Fibroblast of lung (primary cell): ENCODE results near the gene IDUA. TPM values are rescaled to one million over a fixed set of nuclear protein-coding genes. Genes with fewer than 3 reads are reported as not detected.
A peak's percentile ranks its signal among the peaks of the same experiment; 100 is the strongest.
"Not testable (repeated sequence)": the region's sequence is repeated elsewhere in the genome, so short reads cannot be mapped to it uniquely, and the experiment has no call there.

Experiments used
- DNase-seq, 2 donors: peaks; one replicate each; pipeline versions ENCODE4 v3.0.0 to v3.0.0-alpha.2; 2010; ENCODE audit warnings: low read depth in 2 of 2
- H2AFZ ChIP-seq: 2 replicates; pipeline ENCODE4 v1.5.1; 2012; ENCODE audit warnings: low read length, control low read depth, inconsistent platforms
- H3K27ac ChIP-seq: 2 replicates; pipeline ENCODE4 v1.5.1; 2011; ENCODE audit warnings: low read length, control low read depth; ENCODE audit not compliant: insufficient read depth
- H3K27me3 ChIP-seq: 2 replicates; pipeline ENCODE4 v1.5.1; 2011; ENCODE audit warnings: mild to moderate bottlenecking, low read length; ENCODE audit not compliant: control insufficient read depth, insufficient read depth
- H3K36me3 ChIP-seq: 2 replicates; pipeline ENCODE4 v1.5.1; 2011; ENCODE audit warnings: low read length; ENCODE audit not compliant: control insufficient read depth, insufficient read depth
- H3K4me1 ChIP-seq: 2 replicates; pipeline ENCODE4 v1.5.1; 2011; ENCODE audit warnings: low read length; ENCODE audit not compliant: control insufficient read depth, insufficient read depth; ENCODE audit errors: extremely low read depth
- H3K4me2 ChIP-seq: 2 replicates; pipeline ENCODE4 v1.5.1; 2011; ENCODE audit warnings: low read length, control low read depth; ENCODE audit not compliant: insufficient read depth; ENCODE audit errors: extremely low read depth
- H3K4me3 ChIP-seq, 4 experiments: fragments of 200-600 bp in 1 of 4; sonication (generic) in 1 of 4; replicated peaks in 1 of 4; 2 replicates each; pipeline ENCODE4 v1.5.1; 2011 to 2016; ENCODE audit warnings: low read length in 4 of 4, low read depth in 3 of 4, mild to moderate bottlenecking in 3 of 4, control low read depth in 2 of 4, inconsistent platforms in 1 of 4, mixed read lengths in 1 of 4; ENCODE audit not compliant: insufficient read depth in 1 of 4; ENCODE audit errors: control extremely low read depth in 1 of 4
- H3K79me2 ChIP-seq: 2 replicates; pipeline ENCODE4 v1.5.1; 2012; ENCODE audit warnings: mild to moderate bottlenecking, low read length, inconsistent platforms; ENCODE audit not compliant: control insufficient read depth, insufficient read depth
- H3K9ac ChIP-seq: 2 replicates; pipeline ENCODE4 v1.5.1; 2011; ENCODE audit warnings: mild to moderate bottlenecking, low read length, control low read depth; ENCODE audit not compliant: insufficient read depth
- H3K9me3 ChIP-seq: 2 replicates; pipeline ENCODE4 v1.5.1; 2012; ENCODE audit warnings: low read depth, low read length; ENCODE audit not compliant: control insufficient read depth, insufficient read depth
- H4K20me1 ChIP-seq: 2 replicates; pipeline ENCODE4 v1.5.1; 2011; ENCODE audit warnings: low read length; ENCODE audit not compliant: control insufficient read depth, insufficient read depth; ENCODE audit errors: extremely low read depth
- CTCF ChIP-seq, 2 donors: IDR thresholded peaks in 1 of 2; conservative IDR thresholded peaks in 1 of 2; 1 replicate in 1 of 2; 2 replicates in 1 of 2; pipeline ENCODE4 v1.5.1; 2011 to 2012; ENCODE audit warnings: low read length in 2 of 2, control low read depth in 1 of 2, inconsistent platforms in 1 of 2, low read depth in 1 of 2, mild to moderate bottlenecking in 1 of 2
- EZH2 ChIP-seq: IDR thresholded peaks from 2 replicates; pipeline ENCODE4 v1.5.1; 2012; ENCODE audit warnings: low read length, control low read depth, mild to moderate bottlenecking; ENCODE audit errors: missing control alignments
- polyA minus RNA-seq: library from RNA; depleted of rRNA, polyadenylated mRNA; stranded (reverse); fragments of >200 nt; gene quantifications from 2 replicates; pipeline ENCODE4 v1.2.3, GENCODE V29; 2011; ENCODE audit warnings: low replicate concordance
- polyA plus RNA-seq, 2 donors: library from polyadenylated mRNA; depleted of rRNA in 1 of 2; stranded (reverse) in 1 of 2; unstranded in 1 of 2; fragments of >200 nt; gene quantifications; 2 replicates each; pipeline ENCODE4 v1.2.1, GENCODE V29; 2011 to 2012; ENCODE audit warnings: missing spikeins in 1 of 2
- total RNA-seq: library from RNA; depleted of rRNA; stranded (reverse); fragments of >200 nt; gene quantifications from 2 replicates; pipeline ENCODE4 v1.2.1, GENCODE V29; 2014

IDUA gene
- 10.3 and 11.1 TPM in 2 replicates for total RNA-seq
- 2.1 and 3.1 TPM in 2 replicates for polyA plus RNA-seq
- polyA plus RNA-seq (2012): 5.9 TPM in 2 replicates
- 4.8 and 6.4 TPM in 2 replicates for polyA minus RNA-seq

GRCh38 chr4:986879-987623, at the start of gene IDUA:
Gene IDUA (plus strand): TSS chr4:987044. CDS start chr4:987085, 41 bp downstream.
- Histone ChIP-seq H3K36me3 (peaks cover 6% of the 10 kb centered on the region), H3K4me2 (peak within 1 kb of the TSS; percentile 90), H3K27ac (no peak within 1 kb of the TSS), H3K9ac (peak within 1 kb of the TSS; percentile 55), H3K27me3 (no peaks in the 10 kb centered on the region), H4K20me1 (no peaks in the 10 kb centered on the region), H3K4me1 (no peaks in the 10 kb centered on the region), H2AFZ (peak within 1 kb of the TSS; percentile 87), H3K79me2 (no peaks in the 10 kb centered on the region), H3K9me3 (no peaks in the 10 kb centered on the region), H3K4me3 (peak within 1 kb of the TSS; percentile 68 to 84 (median 75))
- no peak for TF ChIP-seq EZH2
- peak; percentile 28 to 40 for TF ChIP-seq CTCF (conservative IDR thresholded peaks at IDR 0.05 in 1 of 2, IDR thresholded peaks at IDR 0.05 in 1 of 2; ENCODE audit: low read depth in 1 of 2, low read length in 2 of 2)
- DNase-seq: peak; percentile 56 to 63

GRCh38 chr4:939508-939907, 47.3 kb upstream of the IDUA start:
- not testable (repeated sequence) for H3K4me1 ChIP-seq, H3K4me2 ChIP-seq, H3K36me3 ChIP-seq, H3K4me3 ChIP-seq, H3K27ac ChIP-seq, H2AFZ ChIP-seq, DNase-seq, H3K9me3 ChIP-seq, H3K27me3 ChIP-seq, H3K79me2 ChIP-seq, H3K9ac ChIP-seq, H4K20me1 ChIP-seq

DNA sequence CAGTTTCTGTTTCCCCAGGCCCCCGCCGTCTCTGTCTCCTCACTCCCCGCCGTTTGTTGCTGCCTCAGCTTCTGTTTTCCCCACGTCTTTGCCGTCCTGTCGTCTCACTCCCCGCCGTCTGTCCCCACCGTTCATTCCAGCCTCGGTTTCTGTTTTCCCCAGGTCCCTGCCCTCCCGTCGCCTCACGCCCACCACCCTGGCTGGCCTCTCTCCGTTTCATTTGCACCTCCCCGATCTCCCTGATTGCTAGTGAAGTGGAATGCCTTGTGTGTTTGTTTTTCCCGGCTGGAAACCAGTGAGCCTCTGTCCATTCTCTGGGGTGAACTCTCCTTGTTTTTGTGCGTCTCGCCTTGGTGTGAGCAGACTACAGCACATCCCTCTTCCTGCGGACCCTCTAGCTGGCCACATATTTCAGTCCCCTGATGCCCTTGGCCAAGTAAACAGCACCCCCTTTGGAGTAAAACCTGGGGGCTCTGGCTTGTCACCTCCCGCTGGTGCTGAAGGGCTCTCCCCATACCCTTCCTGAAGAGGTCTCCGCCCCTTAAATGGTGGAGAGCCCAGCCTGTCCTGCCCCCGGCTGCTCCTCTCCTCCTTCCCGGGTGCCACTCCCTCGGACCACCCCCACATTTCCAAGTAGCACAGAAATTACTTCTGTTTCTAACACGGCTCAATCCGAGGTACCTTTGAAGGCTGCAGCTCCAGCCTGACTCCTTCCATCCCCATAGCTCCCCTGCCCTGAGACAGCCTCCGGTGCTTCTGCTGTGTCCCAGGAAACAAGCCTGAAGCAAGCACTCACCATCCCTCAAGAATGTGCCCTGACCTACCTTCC, 41.4 kb upstream of the IDUA start:
- Histone ChIP-seq H4K20me1 (no peaks in the 10 kb centered on the region), H3K9ac (no peak overlapping the region), H3K4me2 (no peak overlapping the region), H2AFZ (no peak overlapping the region), H3K9me3 (no peaks in the 10 kb centered on the region), H3K4me1 (no peaks in the 10 kb centered on the region), H3K27ac (no peak overlapping the region), H3K4me3 (no peak overlapping the region), H3K27me3 (no peaks in the 10 kb centered on the region), H3K36me3 (no peaks in the 10 kb centered on the region), H3K79me2 (no peaks in the 10 kb centered on the region)
- DNase-seq: no peak
- TF ChIP-seq CTCF (conservative IDR thresholded peaks at IDR 0.05 in 1 of 2, IDR thresholded peaks at IDR 0.05 in 1 of 2; ENCODE audit: low read depth in 1 of 2, low read length in 2 of 2) (no peak), EZH2 (no peak)
